GM19324 (cell line): Measurements from ENCODE around the gene SLC28A1.

Source experiments
- ATAC-seq: cut with Tn5 transposase; IDR thresholded peaks from one replicate; pipeline ENCODE4 v1.9.1; 2021; ENCODE audit warnings: mild to moderate bottlenecking, moderate library complexity; ENCODE audit not compliant: unreplicated experiment, low FRiP score

Gene SLC28A1

GRCh38 chr15:84883466-84883865 is 996 bp upstream of the SLC28A1 start:
- ATAC-seq: no peak

DNA sequence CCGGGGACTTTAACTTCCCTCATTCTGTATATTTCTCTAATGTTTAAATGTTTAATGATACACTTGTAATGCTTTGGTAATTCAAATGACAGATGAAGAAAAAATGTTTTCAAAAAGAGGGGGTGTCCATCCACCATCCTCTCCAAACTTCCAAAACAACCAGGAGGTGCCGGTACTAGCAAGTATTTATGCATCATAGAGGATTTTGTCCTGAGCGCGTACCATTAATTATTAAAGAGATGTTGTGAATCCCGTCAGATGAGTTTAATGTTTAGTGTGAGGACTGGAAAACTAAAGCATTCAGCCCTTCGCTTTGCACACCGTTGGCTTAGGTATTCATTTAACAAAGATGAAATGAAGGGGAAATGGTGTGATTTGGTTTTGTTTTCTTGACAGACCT is 1.3 kb downstream of the SLC28A1 start:
- ATAC-seq: no peak

DNA sequence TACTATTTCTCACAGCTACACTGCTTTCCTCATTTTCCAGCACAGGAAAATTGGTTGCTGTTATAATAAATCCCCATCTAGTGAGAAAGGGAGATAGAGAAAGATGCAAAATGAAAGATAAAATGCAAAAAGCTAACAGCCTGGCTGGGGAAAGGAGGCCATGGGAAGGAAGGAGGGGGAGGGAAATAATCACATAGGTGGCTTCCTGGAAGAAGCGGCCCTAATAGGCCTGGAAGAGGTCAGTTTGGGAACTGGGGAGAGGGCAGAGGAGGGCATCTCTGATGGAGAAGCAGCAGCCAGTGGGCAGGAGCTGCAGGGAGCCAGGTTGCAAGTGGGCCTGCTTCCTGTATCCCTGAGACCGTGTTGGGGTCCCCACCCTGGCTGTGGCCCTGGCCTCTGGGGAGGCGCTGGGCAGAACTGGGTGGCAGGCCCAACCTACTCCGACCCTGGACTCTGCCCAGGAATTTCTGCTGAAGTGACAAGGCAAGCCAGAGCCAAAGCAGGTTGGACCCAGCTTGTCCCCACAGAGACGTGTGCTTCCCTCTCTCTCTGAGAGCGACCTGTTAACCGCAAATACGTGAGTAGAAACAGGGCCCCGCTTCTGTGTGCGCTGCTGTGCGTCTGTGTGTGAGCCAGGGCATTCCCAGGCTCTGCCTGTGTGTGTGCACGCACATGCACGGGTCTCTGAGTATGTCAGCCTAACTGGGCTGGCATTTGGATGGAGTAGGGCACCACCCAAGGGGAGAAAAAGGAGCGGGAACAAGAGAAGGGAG is 1.9 kb downstream of the SLC28A1 start:
- ATAC-seq: no peak

DNA sequence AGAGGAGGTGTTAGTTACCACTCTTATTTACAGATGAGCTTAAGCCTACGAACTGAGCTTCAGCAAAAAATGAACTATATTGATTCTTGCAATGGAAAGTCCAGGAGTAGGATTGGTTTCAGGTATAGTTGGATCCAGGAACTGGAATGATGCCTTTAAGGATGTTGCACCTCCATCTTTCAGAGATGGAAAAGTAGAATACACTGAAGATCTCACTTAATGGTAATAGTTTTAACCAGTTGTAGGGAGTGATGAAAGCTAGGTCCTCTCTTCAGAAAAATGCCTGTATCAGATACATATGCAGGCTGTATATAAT is 2.5 kb downstream of the SLC28A1 start:
- ATAC-seq: no peak

- ATAC-seq: no peak
Measured at GRCh38 chr15:84887938-84888337, 3.5 kb downstream of the SLC28A1 start.

DNA sequence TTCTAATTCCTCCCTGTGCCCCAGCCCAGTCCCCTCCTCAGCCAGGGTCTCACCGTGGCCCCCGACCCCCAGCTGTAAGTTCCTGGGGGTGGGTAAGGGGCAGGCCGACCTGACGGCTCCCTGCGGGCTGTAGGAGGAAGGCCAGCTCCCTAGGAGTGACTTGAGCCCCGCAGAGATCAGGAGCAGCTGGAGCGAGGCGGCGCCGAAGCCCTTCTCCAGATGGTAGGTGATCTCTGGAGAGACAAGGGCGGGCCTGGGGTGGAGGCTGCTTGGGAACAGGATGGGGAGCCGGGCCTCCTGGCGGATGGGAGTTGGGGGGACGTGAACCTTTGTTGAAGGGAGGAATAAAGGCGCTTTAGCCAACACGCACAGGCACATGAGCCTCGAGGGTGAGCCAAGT is 4.2 kb downstream of the SLC28A1 start:
- no peak for ATAC-seq

GRCh38 chr15:84889313-84889990 is 5.0 kb downstream of the SLC28A1 start:
- no peak for ATAC-seq

- ATAC-seq: no peak
Measured at GRCh38 chr15:84889991-84890669, 5.7 kb downstream of the SLC28A1 start.

DNA sequence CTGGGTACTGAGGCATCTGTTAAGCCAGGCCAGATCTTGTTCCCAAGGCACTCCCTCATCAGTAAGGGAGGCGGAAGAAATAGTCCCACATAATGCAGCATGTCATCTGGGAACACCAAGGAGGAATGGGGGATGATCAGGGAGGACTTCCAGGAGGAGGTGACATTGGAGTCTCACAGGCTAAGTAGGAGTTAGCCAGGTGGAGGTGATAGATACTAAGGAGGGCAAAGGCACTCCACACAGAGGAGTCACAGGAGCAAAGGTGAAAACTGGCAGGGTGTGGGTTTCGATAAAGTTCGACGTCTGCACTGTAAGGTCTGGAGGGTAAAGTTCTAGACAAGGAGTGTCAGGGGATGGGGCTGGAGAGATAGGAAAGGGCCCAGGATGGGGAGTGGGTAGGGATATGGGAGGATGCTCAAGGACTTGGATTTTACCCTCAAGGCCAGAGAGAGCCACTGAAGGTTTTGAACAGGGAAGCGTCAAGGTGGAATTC is 6.3 kb downstream of the SLC28A1 start:
- no peak for ATAC-seq

- ATAC-seq: no peak
Measured at GRCh38 chr15:84891339-84891738, 6.9 kb downstream of the SLC28A1 start.

DNA sequence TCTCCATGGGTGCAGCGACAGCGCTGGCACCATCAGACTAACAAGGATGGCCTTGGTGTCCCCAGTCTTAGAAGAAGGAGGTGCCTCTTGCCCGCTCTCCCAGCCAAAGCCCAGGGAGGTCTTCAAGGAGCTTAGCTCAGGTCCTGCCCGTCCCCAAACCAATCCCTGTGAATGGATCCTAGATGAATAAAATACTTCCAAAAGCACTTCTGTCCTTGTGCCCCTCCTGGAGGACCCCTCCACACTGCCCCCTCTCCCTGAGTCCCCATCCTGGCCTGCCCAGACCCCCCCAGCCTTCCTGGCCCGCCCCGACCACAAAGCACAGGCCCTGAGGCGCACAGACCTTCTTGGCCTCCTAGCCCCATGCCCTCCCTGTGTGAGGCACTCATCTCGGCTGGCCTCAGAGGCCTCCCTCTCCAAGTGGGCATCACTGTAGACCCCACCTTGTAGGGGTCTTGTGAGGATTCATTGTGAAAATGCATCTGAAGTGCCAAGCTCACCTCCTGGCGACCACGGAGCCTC is 8.4 kb downstream of the SLC28A1 start:
- no peak for ATAC-seq

GRCh38 chr15:84893607-84894006 is 9.1 kb downstream of the SLC28A1 start:
- ATAC-seq: no peak

DNA sequence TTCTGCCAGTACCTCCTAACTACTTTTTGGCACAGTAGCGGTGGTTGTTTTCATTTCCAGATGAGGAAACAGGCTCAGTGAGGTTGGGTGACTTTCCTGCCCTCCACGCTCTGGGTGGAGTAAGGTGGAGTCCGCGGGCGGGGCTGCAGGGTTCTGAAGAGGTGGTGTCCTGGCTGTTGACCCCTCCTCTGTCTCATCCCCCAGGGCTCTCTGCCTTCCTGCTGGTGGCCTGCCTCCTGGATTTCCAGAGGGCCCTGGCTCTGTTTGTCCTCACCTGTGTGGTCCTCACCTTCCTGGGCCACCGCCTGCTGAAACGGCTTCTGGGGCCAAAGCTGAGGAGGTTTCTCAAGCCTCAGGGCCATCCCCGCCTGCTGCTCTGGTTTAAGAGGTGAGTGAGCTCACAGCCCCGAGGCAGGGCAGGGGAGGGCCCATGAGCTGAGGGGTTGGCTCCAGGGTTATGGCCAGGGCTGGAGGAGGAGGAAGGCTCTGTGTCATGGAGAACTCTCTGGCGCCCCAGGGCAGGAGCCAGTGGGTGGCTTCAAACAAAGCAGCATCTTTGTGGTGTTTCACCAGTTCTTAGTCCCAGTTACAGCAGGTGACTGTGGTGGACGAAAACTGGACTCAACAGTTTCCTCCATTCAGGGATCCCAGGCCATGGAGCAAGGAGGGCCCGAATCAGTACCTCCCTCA is 10.4 kb downstream of the SLC28A1 start:
- no peak for ATAC-seq

DNA sequence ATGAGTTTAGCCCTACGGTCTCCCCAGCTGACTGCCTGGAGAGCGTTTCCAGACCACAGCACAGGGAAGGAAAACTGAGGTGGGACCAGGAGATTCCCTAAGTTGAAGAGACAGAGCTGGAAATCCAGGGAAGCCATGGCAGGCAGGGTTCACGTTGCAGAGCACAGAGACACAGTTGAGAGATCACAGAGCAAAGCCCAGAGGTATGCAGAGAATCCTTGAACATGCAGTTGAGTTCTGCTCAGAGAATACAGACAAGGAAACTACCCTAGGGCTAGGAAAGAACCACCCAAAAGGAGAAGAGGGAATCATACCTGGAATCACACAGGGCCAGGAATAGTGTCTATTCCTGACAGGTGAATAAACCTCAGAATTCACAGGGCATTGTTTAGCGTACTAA is 14.3 kb downstream of the SLC28A1 start:
- ATAC-seq: no peak

GRCh38 chr15:84899750-84900149 is 15.3 kb downstream of the SLC28A1 start:
- ATAC-seq: no peak

DNA sequence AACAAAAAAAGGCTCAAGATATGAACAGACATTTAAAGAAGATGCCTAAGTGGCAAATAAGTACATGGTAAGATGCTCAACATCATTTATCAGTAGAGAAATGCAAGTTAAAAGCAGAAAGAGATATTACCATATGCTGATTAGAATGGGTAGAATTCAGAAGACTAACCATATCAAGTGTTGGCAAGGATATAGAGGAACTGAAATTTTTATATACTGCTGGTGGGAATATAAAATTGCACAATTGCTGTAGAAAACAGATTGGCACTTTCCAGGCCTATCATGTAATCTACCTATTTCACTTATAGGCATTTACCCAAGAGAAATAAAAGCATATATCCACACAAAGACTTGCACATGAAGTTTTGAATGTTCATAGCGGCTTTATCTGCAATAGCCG is 17.1 kb downstream of the SLC28A1 start:
- no peak for ATAC-seq

DNA sequence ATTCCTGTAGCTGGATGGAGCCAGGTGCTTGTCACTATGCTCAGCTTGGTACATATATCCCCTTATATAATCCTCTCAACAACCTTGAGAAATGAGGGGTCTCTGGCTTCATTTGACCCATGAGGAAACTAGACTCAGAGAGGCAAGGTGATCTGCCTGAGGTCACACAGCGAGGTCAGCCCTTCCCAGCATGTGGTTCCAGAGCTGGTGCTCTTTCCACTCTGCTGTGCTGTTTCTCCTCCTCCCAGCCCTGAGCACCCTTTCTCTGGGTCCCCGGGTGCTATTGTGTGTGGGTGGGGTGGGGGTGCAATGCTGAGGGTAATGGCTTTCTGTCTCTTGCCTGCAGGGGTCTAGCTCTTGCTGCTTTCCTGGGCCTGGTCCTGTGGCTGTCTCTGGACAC is 19.3 kb downstream of the SLC28A1 start:
- ATAC-seq: no peak

GRCh38 chr15:84904419-84904818 is 20.0 kb downstream of the SLC28A1 start:
- no peak for ATAC-seq

GRCh38 chr15:84905016-84905916 is 20.8 kb downstream of the SLC28A1 start:
- ATAC-seq: no peak

- ATAC-seq: no peak
Measured at GRCh38 chr15:84907731-84908130, 23.3 kb downstream of the SLC28A1 start.
